ENCODE data around the gene CTSZ. TPM values are rescaled to one million over a fixed set of nuclear protein-coding genes. Genes with fewer than 3 reads are reported as not detected.

CTSZ gene
- total RNA-seq, 1 experiment from 2014 or later, result 37.6 TPM

GRCh38 chr20:58945965-58946631 is 61.0 kb downstream of the CTSZ start:
- Histone ChIP-seq H3K18ac (ENCODE audit: insufficient read length, low read depth, low read length) (no peak overlapping the region), H3K27ac (ENCODE audit: insufficient read length, low read depth, low read length) (no peak overlapping the region), H2AK5ac (ENCODE audit: insufficient read length, low read length) (no peak overlapping the region), H3K23me2 (ENCODE audit: insufficient read length, low read depth, low read length, poor library complexity, severe bottlenecking) (no peaks in the 10 kb centered on the region), H3K4me2 (ENCODE audit: insufficient read depth, insufficient read length, low read length) (no peak overlapping the region), H2BK15ac (ENCODE audit: low read depth, low read length) (no peak overlapping the region), H3K79me1 (ENCODE audit: insufficient read depth, low read depth, low read length, poor library complexity, severe bottlenecking) (no peaks in the 10 kb centered on the region), H3K9me3 (ENCODE audit: control insufficient read depth, low read depth, low read length) (no peaks in the 10 kb centered on the region), H4K91ac (ENCODE audit: insufficient read length, low read depth, low read length) (no peak overlapping the region), H3K4ac (ENCODE audit: low read depth, low read length) (no peak overlapping the region), H3K56ac (ENCODE audit: insufficient read length, low read depth, low read length) (no peak overlapping the region), H2BK20ac (ENCODE audit: low read depth, low read length, poor library complexity, severe bottlenecking) (no peak overlapping the region), H2AFZ (ENCODE audit: low read length) (no peak overlapping the region), H4K5ac (ENCODE audit: insufficient read length, low read depth, low read length) (no peak overlapping the region), H2BK12ac (ENCODE audit: insufficient read length, low read depth, low read length) (no peak overlapping the region), H3K9ac (ENCODE audit: extremely low read depth, insufficient read length, low read length) (no peak overlapping the region), H4K20me1 (ENCODE audit: control insufficient read depth, insufficient read depth, insufficient read length) (no peaks in the 10 kb centered on the region), H3K14ac (ENCODE audit: insufficient read depth, low read length) (no peak overlapping the region), H3K23ac (ENCODE audit: insufficient read length, low read depth, low read length) (no peak overlapping the region), H4K8ac (replicated peaks; ENCODE audit: insufficient read length, low read depth, low read length) (no peak overlapping the region), H2BK120ac (ENCODE audit: low read depth, low read length, poor library complexity, severe bottlenecking) (no peak overlapping the region), H2BK5ac (ENCODE audit: insufficient read length, low read length) (no peak overlapping the region), H3K79me2 (ENCODE audit: insufficient read depth, low read length) (no peaks in the 10 kb centered on the region), H3T11ph (ENCODE audit: low read length) (no peak overlapping the region), H3K4me1 (ENCODE audit: insufficient read depth, low read length) (no peaks in the 10 kb centered on the region), H3K27me3 (ENCODE audit: insufficient read depth, low read length) (no peaks in the 10 kb centered on the region)
- no peak for TF ChIP-seq CTCF (conservative IDR thresholded peaks at IDR 0.05)
- Mint-ChIP-seq H3K9me3 (no peaks in the 10 kb centered on the region), H3K27me3 (ENCODE audit: low read depth) (peaks cover 3% of the 10 kb centered on the region; the same call in 1 of the 2 replicates), H3K4me3 (no peak overlapping the region), H3K36me3 (ENCODE audit: insufficient read depth in 1 of 3, low read depth in 3 of 3) (no peaks in the 10 kb centered on the region), H3K27ac (no peak overlapping the region), H3K4me1 (no peaks in the 10 kb centered on the region; a peak in 1 of 4 replicates)
- DNase-seq, result no peak
- WGBS (ENCODE audit: extremely low coverage, insufficient read length, low lambda C conversion rate), result no CpG with 5 or more reads among the region's 10 CpGs

Other genes starting within 250 kb of the CTSZ start
- gene GNAS-AS1, start 156.4 kb downstream of the CTSZ start, total RNA-seq (2021), result 8.6 and 11.3 TPM in 2 replicates
- gene GNAS, start 154.5 kb downstream of the CTSZ start, total RNA-seq (2021), result 918 and 920 TPM in 2 replicates
- 53.5 and 57.8 TPM in 2 replicates for gene NELFCD, start 26.0 kb downstream of the CTSZ start, total RNA-seq (2021)
- not detected in 2 replicates for gene TUBB1, start 12.2 kb upstream of the CTSZ start, total RNA-seq (2021)
- 47.4 and 52.7 TPM in 2 replicates for gene ATP5F1E, start 25.1 kb upstream of the CTSZ start, total RNA-seq (2021)
- 52.6 and 56.5 TPM in 2 replicates for gene PRELID3B, start 35.5 kb upstream of the CTSZ start, total RNA-seq (2021)
- not detected in 2 replicates for gene ZNF831, start 156.6 kb upstream of the CTSZ start, total RNA-seq (2021)

All from H9 (cell line).